Caco-2 (cell line): ENCODE data around the gene KRT77. TPM values are rescaled to one million over a fixed set of nuclear protein-coding genes. Genes with fewer than 3 reads are reported as not detected.

Experiments
- BruUV-seq: library from RNA; stranded (reverse); fragments of 400-500 nt; replicated peaks from 2 replicates; lab custom pipeline; 2021; lab: Mats Ljungman, UMichigan
- CTCF ChIA-PET: fragments of 300-600 bp; sonication (Branson Sonifier 250); formaldehyde crosslinking; loops from one replicate; lab custom pipeline; 2022; ENCODE audit warnings: antibody characterized with exemption; lab: Charles Lee
- POLR2A ChIA-PET: fragments of 300-600 bp; sonication (Branson Sonifier 250); formaldehyde crosslinking; loops from one replicate; lab custom pipeline; 2022; ENCODE audit warnings: antibody characterized with exemption; lab: Charles Lee
- DNase-seq, 2 experiments: peaks; one replicate each; pipeline versions ENCODE4 v3.0.0 to v3.0.0-alpha.2; 2020 to 2022
- H3K27me3 ChIP-seq: replicated peaks from 2 replicates; pipeline ENCODE4 v1.6.0; 2011; ENCODE audit warnings: low read length; ENCODE audit not compliant: control insufficient read depth, insufficient read depth
- H3K36me3 ChIP-seq: 2 replicates; pipeline ENCODE4 v1.5.1; 2011; ENCODE audit warnings: low read length; ENCODE audit not compliant: control insufficient read depth, insufficient read depth
- H3K4me1 ChIP-seq: fragments of 250-450 bp; sonication (Bioruptor Pico); 2 replicates; pipeline ENCODE4 v1.5.1; 2020; ENCODE audit warnings: mild to moderate bottlenecking
- H3K4me3 ChIP-seq: 2 replicates; pipeline ENCODE4 v1.5.1; 2011; ENCODE audit warnings: low read depth, mild to moderate bottlenecking, control low read depth, low read length
- H3K9me3 ChIP-seq: fragments of 250-450 bp; sonication (Bioruptor Pico); 2 replicates; pipeline ENCODE4 v1.5.1; 2020; ENCODE audit warnings: mild to moderate bottlenecking, moderate library complexity
- H3K27ac Mint-ChIP-seq: one replicate; pipeline ENCODE4 v1.8.0; 2022; ENCODE audit warnings: mixed read lengths; ENCODE audit not compliant: unreplicated experiment
- H3K27me3 Mint-ChIP-seq: one replicate; pipeline ENCODE4 v1.8.0; 2022; ENCODE audit warnings: mixed read lengths; ENCODE audit not compliant: insufficient read depth, unreplicated experiment
- H3K36me3 Mint-ChIP-seq: one replicate; pipeline ENCODE4 v1.8.0; 2022; ENCODE audit warnings: mild to moderate bottlenecking, mixed read lengths; ENCODE audit not compliant: insufficient read depth, unreplicated experiment
- H3K4me1 Mint-ChIP-seq: one replicate; pipeline ENCODE4 v1.8.0; 2022; ENCODE audit warnings: low read depth, mixed read lengths; ENCODE audit not compliant: unreplicated experiment
- H3K4me3 Mint-ChIP-seq: one replicate; pipeline ENCODE4 v1.8.0; 2022; ENCODE audit warnings: mild to moderate bottlenecking, moderate library complexity, mixed read lengths; ENCODE audit not compliant: unreplicated experiment
- H3K9me3 Mint-ChIP-seq: one replicate; pipeline ENCODE4 v1.8.0; 2022; ENCODE audit warnings: mixed read lengths; ENCODE audit not compliant: unreplicated experiment
- CTCF ChIP-seq, 2 experiments: fragments of 200-600 bp in 1 of 2; IDR thresholded peaks; 1 replicate in 1 of 2; 2 replicates in 1 of 2; pipeline versions ENCODE4 v1.5.1 to v1.8.0; 2011 to 2022; ENCODE audit warnings: antibody characterized with exemption in 1 of 2, control low read depth in 1 of 2, inconsistent platforms in 1 of 2, low read depth in 1 of 2, low read length in 1 of 2, mild to moderate bottlenecking in 1 of 2, moderate library complexity in 1 of 2; ENCODE audit not compliant: insufficient read depth in 1 of 2, severe bottlenecking in 1 of 2, unreplicated experiment in 1 of 2
- intact Hi-C: fragments of 100-400 bp; cut with micrococcal nuclease; formaldehyde crosslinking; loops from one replicate; pipeline ENCODE4 v1.10.0; 2022; ENCODE audit not compliant: unreplicated experiment
- total RNA-seq: library from RNA; stranded (reverse); gene quantifications from 2 replicates; pipeline ENCODE4 v1.2.3, GENCODE V29; 2022

Gene KRT77
- total RNA-seq, 1 experiment from 2014 or later, result not detected

DNA sequence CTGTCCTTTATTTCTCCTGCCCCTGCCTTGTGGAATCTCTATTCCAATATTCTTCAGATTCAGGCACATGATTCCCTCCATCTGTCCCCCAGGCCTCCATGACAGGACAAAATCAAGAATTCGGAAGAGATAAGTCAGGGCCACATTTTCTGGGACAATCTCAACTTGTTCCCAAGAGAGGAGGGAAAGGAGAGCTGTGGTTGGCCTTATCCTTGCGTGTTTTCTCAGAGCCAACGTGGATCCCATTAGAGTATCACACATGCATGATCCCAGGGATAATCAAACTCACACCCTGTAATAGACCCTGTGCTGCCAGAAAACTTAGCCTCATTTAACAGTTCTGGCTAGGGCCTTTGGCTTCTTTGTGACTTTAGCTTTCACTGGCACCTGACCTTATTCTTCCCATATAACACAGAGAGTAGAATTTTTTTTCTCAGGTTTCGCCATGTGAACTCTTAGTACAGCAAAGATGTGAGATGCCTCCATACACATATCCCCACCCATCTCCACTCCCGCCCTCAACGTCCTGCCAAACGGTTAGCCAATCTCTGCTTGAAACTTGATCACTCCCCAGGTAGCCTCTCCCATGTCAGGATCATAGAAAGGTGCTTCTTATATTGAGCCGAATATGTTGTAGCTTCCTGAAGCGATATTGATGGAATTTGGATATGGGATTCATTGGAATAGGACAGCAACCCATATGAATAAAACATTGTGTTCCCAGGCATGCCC lies 16.4 kb downstream of the KRT77 start:
- Mint-ChIP-seq H3K9me3 (no peaks in the 10 kb centered on the region), H3K4me1 (no peaks in the 10 kb centered on the region), H3K36me3 (no peaks in the 10 kb centered on the region), H3K4me3 (no peak overlapping the region), H3K27ac (no peak overlapping the region), H3K27me3 (peaks cover 22% of the 10 kb centered on the region)
- Histone ChIP-seq H3K36me3 (no peaks in the 10 kb centered on the region), H3K27me3 (0 out of 2 replicates have a peak, but pooled peaks cover 1% of the 10 kb centered on the region), H3K4me1 (no peaks in the 10 kb centered on the region), H3K9me3 (no peaks in the 10 kb centered on the region), H3K4me3 (no peak overlapping the region)
- DNase-seq, result no peak
- intact Hi-C loops, result no loop called here
- BruUV-seq, result no TSS peak
- ChIA-PET POLR2A (no interaction called here), CTCF (interaction anchor here (0.5 kb wide), 1 partner anchor 20 kb away, joined by 4 read pairs; no protein-coding TSS in a partner anchor)
- no peak for TF ChIP-seq CTCF (IDR thresholded peaks at IDR 0.05; ENCODE audit: insufficient read depth in 1 of 2, low read depth in 1 of 2, low read length in 1 of 2, severe bottlenecking in 1 of 2, unreplicated experiment in 1 of 2)

GRCh38 chr12:52686063-52686462 lies 17.3 kb downstream of the KRT77 start:
- H3K27me3 ChIP-seq, result 0 out of 2 replicates have a peak, but pooled peaks cover 1% of the 10 kb centered on the region
- H3K27me3 Mint-ChIP-seq, result peaks cover 23% of the 10 kb centered on the region
- no peak overlapping the region for H3K27ac Mint-ChIP-seq

GRCh38 chr12:52685406-52685890 lies 17.9 kb downstream of the KRT77 start:
- no peaks in the 10 kb centered on the region for H3K36me3 ChIP-seq
- H3K9me3 ChIP-seq, result no peaks in the 10 kb centered on the region
- BruUV-seq, result no TSS peak
- Mint-ChIP-seq H3K4me1 (no peaks in the 10 kb centered on the region), H3K4me3 (no peak overlapping the region), H3K9me3 (no peaks in the 10 kb centered on the region), H3K36me3 (no peaks in the 10 kb centered on the region), H3K27ac (no peak overlapping the region), H3K27me3 (peaks cover 25% of the 10 kb centered on the region)
- H3K4me3 ChIP-seq, result no peak overlapping the region
- ChIA-PET CTCF (interaction anchor here (0.7 kb wide), 2 partner anchors 49 to 133 kb away, joined by 4 read pairs; partner anchors contain the start of gene KRT71), POLR2A (no interaction called here)
- TF ChIP-seq CTCF (IDR thresholded peaks at IDR 0.05; ENCODE audit: insufficient read depth in 1 of 2, low read depth in 1 of 2, low read length in 1 of 2, severe bottlenecking in 1 of 2, unreplicated experiment in 1 of 2), result no peak
- no peak for DNase-seq
- no peaks in the 10 kb centered on the region for H3K4me1 ChIP-seq
- intact Hi-C loops, result no loop called here
- H3K27me3 ChIP-seq, result 0 out of 2 replicates have a peak, but pooled peaks cover 1% of the 10 kb centered on the region

More at GRCh38 chr12:52686063-52686462, 17.3 kb downstream of the KRT77 start:
- no peaks in the 10 kb centered on the region for H3K9me3 Mint-ChIP-seq
- H3K4me3 Mint-ChIP-seq, result no peak overlapping the region
- BruUV-seq, result no TSS peak
- intact Hi-C loops, result no loop called here
- H3K36me3 Mint-ChIP-seq, result no peaks in the 10 kb centered on the region
- no peak for DNase-seq
- H3K4me1 Mint-ChIP-seq, result no peaks in the 10 kb centered on the region
- ChIA-PET POLR2A (no interaction called here), CTCF (no interaction called here)
- no peaks in the 10 kb centered on the region for H3K36me3 ChIP-seq
- no peaks in the 10 kb centered on the region for H3K4me1 ChIP-seq
- no peaks in the 10 kb centered on the region for H3K9me3 ChIP-seq
- no peak overlapping the region for H3K4me3 ChIP-seq
- TF ChIP-seq CTCF (IDR thresholded peaks at IDR 0.05; ENCODE audit: insufficient read depth in 1 of 2, low read depth in 1 of 2, low read length in 1 of 2, severe bottlenecking in 1 of 2, unreplicated experiment in 1 of 2), result no peak
